Brain microvascular endothelial cell (primary cell): ENCODE measurements around the gene ITGAV.

Experiments used
- DNase-seq: peaks from one replicate; pipeline ENCODE4 v3.0.0-alpha.2; 2020
- H3K27ac ChIP-seq: fragments of 250-450 bp; sonication (Bioruptor Pico); 2 replicates; pipeline ENCODE4 v1.5.1; 2020; ENCODE audit warnings: mild to moderate bottlenecking, moderate library complexity
- H3K27me3 ChIP-seq: fragments of 250-450 bp; sonication (Bioruptor Pico); replicated peaks from 2 replicates; pipeline ENCODE4 v1.5.1; 2020; ENCODE audit warnings: mild to moderate bottlenecking
- H3K36me3 ChIP-seq: fragments of 250-450 bp; sonication (Bioruptor Pico); replicated peaks from 2 replicates; pipeline ENCODE4 v1.5.1; 2020; ENCODE audit warnings: mild to moderate bottlenecking
- H3K4me3 ChIP-seq: 2 replicates; pipeline ENCODE4 v1.5.1; 2011; ENCODE audit warnings: low read depth, mild to moderate bottlenecking, control low read depth, low read length, moderate library complexity
- in situ Hi-C: cut with HindIII; loops from 2 replicates; pipeline ENCODE4 v1.10.0; 2017; ENCODE audit warnings: low sequenced_read_pairs, low pct_ligation_motif_present
- TF ChIP-seq, protein P1 (sequence below): IDR thresholded peaks from 2 replicates; pipeline ENCODE4 v1.5.1; 2011; ENCODE audit warnings: low read depth, mild to moderate bottlenecking, moderate library complexity, low read length, control low read depth, inconsistent platforms; ENCODE audit errors: missing control alignments

Gene ITGAV

DNA sequence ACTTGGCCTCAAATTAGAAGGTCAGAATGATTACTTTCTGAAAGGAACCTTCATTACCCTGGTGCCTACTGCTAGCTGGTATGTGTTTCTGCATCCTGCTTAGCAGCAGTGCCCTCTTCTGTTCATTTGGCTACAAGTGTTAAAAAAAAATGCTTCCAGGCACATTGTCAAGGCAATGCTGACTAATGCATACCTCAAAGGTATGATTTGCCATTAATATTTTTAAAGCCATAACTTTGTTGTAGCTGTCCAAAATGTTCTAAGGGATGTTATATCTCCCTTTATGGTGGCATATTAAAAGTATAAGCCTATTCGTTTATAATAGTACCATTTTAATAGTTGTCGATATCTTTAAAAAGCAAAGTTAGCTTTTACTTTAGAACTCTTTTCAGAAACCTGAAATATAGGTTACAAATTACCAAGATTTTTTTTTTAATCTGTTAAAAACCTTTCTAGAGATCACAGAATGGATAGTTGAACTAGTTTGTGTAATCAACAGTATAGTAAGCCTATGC is 52.0 kb downstream of the ITGAV start:
- H3K27ac ChIP-seq = no peak overlapping the region
- DNase-seq = peak; percentile 59
- TF ChIP-seq, protein P1, sequence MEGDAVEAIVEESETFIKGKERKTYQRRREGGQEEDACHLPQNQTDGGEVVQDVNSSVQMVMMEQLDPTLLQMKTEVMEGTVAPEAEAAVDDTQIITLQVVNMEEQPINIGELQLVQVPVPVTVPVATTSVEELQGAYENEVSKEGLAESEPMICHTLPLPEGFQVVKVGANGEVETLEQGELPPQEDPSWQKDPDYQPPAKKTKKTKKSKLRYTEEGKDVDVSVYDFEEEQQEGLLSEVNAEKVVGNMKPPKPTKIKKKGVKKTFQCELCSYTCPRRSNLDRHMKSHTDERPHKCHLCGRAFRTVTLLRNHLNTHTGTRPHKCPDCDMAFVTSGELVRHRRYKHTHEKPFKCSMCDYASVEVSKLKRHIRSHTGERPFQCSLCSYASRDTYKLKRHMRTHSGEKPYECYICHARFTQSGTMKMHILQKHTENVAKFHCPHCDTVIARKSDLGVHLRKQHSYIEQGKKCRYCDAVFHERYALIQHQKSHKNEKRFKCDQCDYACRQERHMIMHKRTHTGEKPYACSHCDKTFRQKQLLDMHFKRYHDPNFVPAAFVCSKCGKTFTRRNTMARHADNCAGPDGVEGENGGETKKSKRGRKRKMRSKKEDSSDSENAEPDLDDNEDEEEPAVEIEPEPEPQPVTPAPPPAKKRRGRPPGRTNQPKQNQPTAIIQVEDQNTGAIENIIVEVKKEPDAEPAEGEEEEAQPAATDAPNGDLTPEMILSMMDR = peak; percentile 81
- in situ Hi-C loops = loop anchor here (25.0 kb wide), 1 partner anchor 130 kb away; no protein-coding TSS in a partner anchor
- H3K36me3 ChIP-seq = peaks cover 45% of the 10 kb centered on the region
- no peaks in the 10 kb centered on the region for H3K27me3 ChIP-seq
- no peak overlapping the region for H3K4me3 ChIP-seq

DNA sequence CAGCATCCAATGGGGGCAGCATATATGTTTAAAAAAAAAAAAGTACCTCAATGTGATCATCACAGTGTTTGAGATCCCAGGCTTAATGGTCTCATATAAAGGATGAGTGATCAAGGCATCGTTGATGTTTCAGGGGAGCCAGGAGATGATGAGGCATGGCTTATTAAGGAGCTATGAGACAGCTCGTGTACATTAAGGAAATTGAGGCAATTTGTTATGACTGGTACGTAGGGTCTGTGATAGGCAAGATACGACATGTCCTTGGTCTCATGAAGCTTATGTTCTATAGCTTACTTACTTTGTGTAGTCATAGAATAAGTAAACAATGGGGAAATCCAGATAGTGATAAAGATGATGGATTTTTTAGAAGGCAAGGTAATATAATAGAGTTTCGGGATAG is 54.9 kb downstream of the ITGAV start:
- H3K36me3 ChIP-seq = peaks cover 33% of the 10 kb centered on the region
- DNase-seq = no peak
- no peaks in the 10 kb centered on the region for H3K27me3 ChIP-seq
- H3K4me3 ChIP-seq = no peak overlapping the region
- H3K27ac ChIP-seq = no peak overlapping the region
- TF ChIP-seq, protein P1 = no peak
- in situ Hi-C loops = loop anchor here (25.0 kb wide), 1 partner anchor 132 kb away; no protein-coding TSS in a partner anchor

DNA sequence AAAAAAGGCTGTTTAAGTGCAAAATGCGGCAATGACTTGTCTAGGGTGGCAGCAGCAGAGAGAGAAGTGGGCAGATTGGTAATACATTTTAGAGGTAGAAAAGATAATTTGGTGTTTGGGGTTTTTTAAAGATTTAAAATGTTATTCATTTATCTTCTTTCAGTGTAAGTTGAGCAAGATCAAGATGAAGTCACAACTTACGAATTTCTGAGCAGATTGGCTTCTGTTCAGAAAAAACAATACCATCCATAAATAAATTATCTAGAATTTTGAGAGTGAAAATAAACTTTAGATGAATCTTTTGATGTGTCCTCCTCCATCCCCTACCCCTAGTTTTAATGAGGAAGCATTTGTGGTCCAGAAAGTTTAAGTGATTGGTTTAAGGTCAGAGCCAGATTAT is 56.1 kb downstream of the ITGAV start:
- Histone ChIP-seq H3K27me3 (no peaks in the 10 kb centered on the region), H3K27ac (no peak overlapping the region), H3K4me3 (no peak overlapping the region), H3K36me3 (peaks cover 29% of the 10 kb centered on the region)
- TF ChIP-seq, protein P1 = no peak
- in situ Hi-C loops = loop anchor here (25.0 kb wide), 1 partner anchor 134 kb away; no protein-coding TSS in a partner anchor
- no peak for DNase-seq

GRCh38 chr2:186648130-186648529 is 58.3 kb downstream of the ITGAV start:
- TF ChIP-seq, protein P1 = no peak
- Histone ChIP-seq H3K36me3 (peaks cover 24% of the 10 kb centered on the region), H3K27ac (no peak overlapping the region), H3K27me3 (no peaks in the 10 kb centered on the region), H3K4me3 (no peak overlapping the region)
- in situ Hi-C loops = loop anchor here (25.0 kb wide), 1 partner anchor 136 kb away; no protein-coding TSS in a partner anchor
- no peak for DNase-seq

GRCh38 chr2:186653511-186653910 is 63.7 kb downstream of the ITGAV start:
- no peak for DNase-seq
- H3K4me3 ChIP-seq = no peak overlapping the region
- H3K27me3 ChIP-seq = no peaks in the 10 kb centered on the region
- TF ChIP-seq, protein P1 = no peak
- H3K36me3 ChIP-seq = peaks cover 18% of the 10 kb centered on the region
- H3K27ac ChIP-seq = no peak overlapping the region
- in situ Hi-C loops = no loop called here

DNA sequence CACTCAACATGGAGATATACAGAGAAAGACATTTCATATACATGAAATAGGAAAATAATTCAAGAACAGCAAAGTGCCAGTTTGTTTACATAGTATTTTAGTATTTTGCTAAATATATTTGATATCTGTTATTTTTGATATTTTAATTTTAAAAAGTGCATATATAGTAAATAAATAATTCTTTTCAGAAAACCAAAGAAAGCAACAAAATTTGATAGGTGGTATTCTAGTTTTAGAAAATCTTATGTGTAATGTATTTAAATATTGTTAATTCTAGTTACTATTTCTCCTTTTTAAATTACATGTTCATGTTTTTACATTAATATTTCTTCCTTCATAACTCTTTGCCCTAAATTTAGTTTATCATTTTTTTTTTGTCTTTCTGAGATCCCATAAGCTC is 69.5 kb downstream of the ITGAV start:
- H3K27me3 ChIP-seq = no peaks in the 10 kb centered on the region
- H3K36me3 ChIP-seq = peaks cover 31% of the 10 kb centered on the region
- no peak for DNase-seq
- TF ChIP-seq, protein P1 = no peak
- in situ Hi-C loops = no loop called here
- H3K27ac ChIP-seq = no peak overlapping the region
- H3K4me3 ChIP-seq = no peak overlapping the region
